ACC112 (cell line): ENCODE measurements around the gene CREM.

Experiments
- H2AFZ ChIP-seq: fragments of 200-600 bp; sonication (generic); one replicate; pipeline ENCODE4 v1.6.0; 2017; ENCODE audit warnings: antibody characterized with exemption, low read length; ENCODE audit not compliant: unreplicated experiment
- H3K27ac ChIP-seq: fragments of 200-600 bp; sonication (generic); 2 replicates; pipeline ENCODE4 v1.5.1; 2014; ENCODE audit warnings: low read depth, mild to moderate bottlenecking, antibody characterized with exemption, low read length, moderate library complexity
- H3K27me3 ChIP-seq: fragments of 200-600 bp; sonication (generic); 2 replicates; pipeline ENCODE4 v1.6.1; 2014; ENCODE audit warnings: mild to moderate bottlenecking, antibody characterized with exemption, low read length, moderate library complexity, mixed read lengths; ENCODE audit not compliant: insufficient read depth
- H3K36me3 ChIP-seq: fragments of 200-600 bp; sonication (generic); 2 replicates; pipeline ENCODE4 v1.6.1; 2016; ENCODE audit warnings: mild to moderate bottlenecking, antibody characterized with exemption, low read length, moderate library complexity, mixed read lengths; ENCODE audit not compliant: insufficient read depth
- H3K4me1 ChIP-seq: fragments of 200-600 bp; sonication (generic); one replicate; pipeline ENCODE4 v1.6.1; 2016; ENCODE audit warnings: low read length, mixed read lengths; ENCODE audit not compliant: insufficient read depth, unreplicated experiment, control insufficient read depth
- H3K4me3 ChIP-seq: fragments of 200-600 bp; sonication (generic); 2 replicates; pipeline ENCODE4 v1.5.1; 2014; ENCODE audit warnings: mild to moderate bottlenecking, low read depth, low read length
- H3K79me2 ChIP-seq: fragments of 200-600 bp; sonication (generic); one replicate; pipeline ENCODE4 v1.6.0; 2016; ENCODE audit warnings: low read length; ENCODE audit not compliant: control insufficient read depth, unreplicated experiment, insufficient read depth

Gene CREM

DNA sequence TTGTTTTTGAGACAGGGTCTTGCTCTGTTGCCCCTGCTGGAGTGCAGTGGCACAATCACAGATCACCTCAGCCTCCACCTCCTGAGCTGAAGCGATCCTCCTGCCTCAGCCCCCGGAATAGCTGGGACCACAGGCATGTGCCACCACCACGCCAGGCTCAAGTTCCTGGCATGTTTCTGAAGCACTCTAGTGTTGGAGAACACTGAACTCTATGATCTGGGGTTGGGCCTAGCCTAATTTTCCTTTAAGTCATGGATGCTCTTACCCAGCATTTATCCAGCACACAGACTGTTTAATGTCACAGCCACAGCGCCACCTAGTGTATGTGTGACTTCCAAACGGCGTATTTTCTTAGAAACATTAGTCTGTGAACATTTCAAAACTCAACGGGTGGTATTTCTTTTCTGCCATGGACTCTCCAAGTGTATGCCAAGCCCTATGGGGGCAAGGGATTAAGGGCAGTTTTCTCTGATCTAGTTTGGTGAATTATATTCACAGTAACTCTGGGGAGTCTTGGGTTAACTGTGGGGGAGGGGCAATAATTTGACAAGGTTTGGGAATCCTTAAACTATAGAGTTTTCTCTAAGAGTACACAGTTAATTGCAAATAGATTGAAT is 91.8 kb downstream of the CREM start:
- peaks cover 4% of the 10 kb centered on the region for H3K4me1 ChIP-seq
- H3K79me2 ChIP-seq = no peaks in the 10 kb centered on the region
- H3K27ac ChIP-seq = no peak overlapping the region
- H3K27me3 ChIP-seq = no peaks in the 10 kb centered on the region
- H2AFZ ChIP-seq = no peak overlapping the region
- H3K4me3 ChIP-seq = no peak overlapping the region
- no peaks in the 10 kb centered on the region for H3K36me3 ChIP-seq

DNA sequence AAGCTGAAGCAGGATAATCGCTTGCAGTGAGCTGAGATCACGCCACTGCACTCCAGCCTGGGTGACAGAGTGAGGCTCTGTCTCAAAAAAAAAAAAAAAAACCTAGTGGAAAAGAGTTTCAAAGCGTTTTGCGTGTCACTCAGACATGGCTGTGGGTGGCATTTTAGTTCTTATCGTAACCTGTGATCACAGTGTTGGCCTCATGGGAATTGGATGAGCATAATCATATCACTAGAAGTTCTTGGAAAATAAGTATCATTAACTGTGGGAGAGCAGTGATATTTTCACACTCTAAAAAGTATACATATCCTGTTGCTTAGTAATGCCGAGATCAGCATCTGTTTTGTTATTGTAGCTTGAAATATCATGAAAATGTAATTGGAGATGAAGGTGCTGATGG is 92.6 kb downstream of the CREM start:
- H2AFZ ChIP-seq = no peak overlapping the region
- no peaks in the 10 kb centered on the region for H3K27me3 ChIP-seq
- H3K79me2 ChIP-seq = no peaks in the 10 kb centered on the region
- H3K4me3 ChIP-seq = no peak overlapping the region
- H3K27ac ChIP-seq = no peak overlapping the region
- no peaks in the 10 kb centered on the region for H3K36me3 ChIP-seq
- peaks cover 4% of the 10 kb centered on the region for H3K4me1 ChIP-seq

DNA sequence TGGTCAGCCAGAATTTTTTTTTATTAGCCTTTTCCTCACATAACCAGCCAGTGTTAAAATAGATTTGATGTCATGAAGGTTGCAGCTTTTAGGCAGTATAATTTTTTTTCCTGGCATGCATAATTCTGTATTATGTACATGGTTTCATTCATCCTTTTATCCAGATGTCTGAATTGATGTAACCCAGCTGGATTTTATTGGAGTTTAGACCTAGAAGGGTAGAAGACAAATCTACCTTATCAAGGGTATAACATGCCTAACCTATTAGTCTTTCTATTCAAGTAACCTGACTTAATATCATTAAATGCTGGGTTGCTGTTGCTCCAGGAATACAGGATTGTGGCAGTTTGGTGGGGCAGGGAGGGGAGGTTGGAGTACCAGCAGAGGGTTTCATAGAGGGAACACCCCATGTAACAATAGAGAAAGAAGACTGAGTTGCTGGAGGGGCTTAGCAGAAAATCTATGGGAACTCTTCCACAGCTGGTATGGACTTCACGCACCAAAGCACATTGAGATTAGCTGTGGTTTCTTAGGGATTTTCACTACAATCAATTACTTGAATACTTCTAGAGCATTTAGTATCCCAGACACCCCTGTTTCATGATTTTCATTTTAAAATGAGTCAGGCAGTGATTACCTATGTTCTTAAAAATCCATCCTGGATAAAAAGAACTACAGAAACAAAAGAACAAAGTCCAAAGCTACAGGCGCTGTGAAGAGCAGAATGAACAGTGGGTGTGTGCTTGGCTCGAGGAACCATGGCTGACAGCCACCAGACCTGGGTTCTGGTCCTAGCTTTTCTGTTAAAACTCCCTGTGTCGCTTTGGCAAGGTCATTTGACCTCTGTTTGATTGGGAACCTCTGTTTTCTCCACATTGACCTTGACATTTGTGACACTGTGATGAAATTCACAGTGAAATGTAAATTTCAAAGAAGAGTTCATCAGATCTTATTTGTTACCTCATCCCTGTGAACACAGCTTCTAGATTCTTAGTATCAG is 93.5 kb downstream of the CREM start:
- H2AFZ ChIP-seq = peak overlapping the region; percentile 42
- H3K79me2 ChIP-seq = no peaks in the 10 kb centered on the region
- H3K27me3 ChIP-seq = no peaks in the 10 kb centered on the region
- no peak overlapping the region for H3K4me3 ChIP-seq
- H3K27ac ChIP-seq = no peak overlapping the region
- peaks cover 4% of the 10 kb centered on the region for H3K4me1 ChIP-seq
- no peaks in the 10 kb centered on the region for H3K36me3 ChIP-seq

DNA sequence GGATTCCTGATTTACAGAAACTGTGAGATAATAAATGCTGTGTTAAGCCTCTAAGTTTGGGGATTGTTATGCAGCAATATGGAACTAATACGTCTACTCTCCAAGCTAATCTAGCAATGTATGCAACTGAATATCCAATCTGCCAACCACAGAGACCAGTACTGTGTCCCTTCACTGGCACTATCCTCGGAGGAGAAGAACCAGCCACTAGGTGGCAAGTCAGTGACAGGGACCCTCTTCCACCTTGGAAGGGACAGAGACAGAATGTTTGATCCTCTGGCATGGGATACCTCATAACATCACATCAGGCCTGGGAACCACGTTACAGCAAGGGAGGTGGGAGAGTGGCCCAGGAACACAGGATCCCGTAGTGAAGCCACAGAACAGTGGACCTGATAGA is 96.4 kb downstream of the CREM start:
- Histone ChIP-seq H3K27me3 (no peaks in the 10 kb centered on the region), H3K4me1 (no peaks in the 10 kb centered on the region), H3K36me3 (no peaks in the 10 kb centered on the region), H3K4me3 (no peak overlapping the region), H2AFZ (no peak overlapping the region), H3K79me2 (no peaks in the 10 kb centered on the region), H3K27ac (no peak overlapping the region)

DNA sequence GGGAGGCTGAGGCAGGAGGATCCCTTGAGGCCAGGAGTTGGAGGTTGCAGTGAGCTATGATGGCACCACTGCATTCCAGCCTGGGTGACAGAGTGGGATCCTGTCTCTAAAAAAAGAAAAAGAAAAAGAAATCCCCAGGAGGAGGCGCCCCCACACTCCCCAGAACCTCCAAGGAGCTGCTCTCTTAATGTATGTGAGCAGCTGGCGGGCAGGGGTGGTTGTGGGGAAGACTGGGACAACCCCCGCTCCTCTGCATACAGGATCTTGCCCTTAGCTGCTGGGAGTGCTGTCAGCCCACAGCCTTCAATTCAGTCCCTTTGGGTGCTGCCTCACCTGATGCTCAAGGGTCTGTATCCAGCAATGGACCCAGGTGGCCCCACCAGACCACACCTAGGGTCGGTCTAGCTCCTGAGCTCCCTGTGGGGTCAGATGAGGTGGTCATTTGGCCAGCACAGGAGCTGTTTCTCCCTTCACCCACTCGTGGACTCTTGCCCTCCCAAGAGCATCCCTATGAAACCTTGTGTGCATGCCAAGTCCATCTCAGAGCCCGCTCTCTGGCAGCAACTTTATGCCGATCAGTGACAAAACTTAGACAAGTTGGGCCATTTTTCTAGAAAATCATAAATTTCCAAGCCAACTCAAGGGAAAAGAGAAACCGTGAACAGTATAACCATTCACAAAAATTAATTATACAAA is 97.5 kb downstream of the CREM start:
- H2AFZ ChIP-seq = no peak overlapping the region
- no peaks in the 10 kb centered on the region for H3K27me3 ChIP-seq
- H3K36me3 ChIP-seq = no peaks in the 10 kb centered on the region
- H3K79me2 ChIP-seq = no peaks in the 10 kb centered on the region
- H3K4me1 ChIP-seq = no peaks in the 10 kb centered on the region
- no peak overlapping the region for H3K27ac ChIP-seq
- H3K4me3 ChIP-seq = no peak overlapping the region

DNA sequence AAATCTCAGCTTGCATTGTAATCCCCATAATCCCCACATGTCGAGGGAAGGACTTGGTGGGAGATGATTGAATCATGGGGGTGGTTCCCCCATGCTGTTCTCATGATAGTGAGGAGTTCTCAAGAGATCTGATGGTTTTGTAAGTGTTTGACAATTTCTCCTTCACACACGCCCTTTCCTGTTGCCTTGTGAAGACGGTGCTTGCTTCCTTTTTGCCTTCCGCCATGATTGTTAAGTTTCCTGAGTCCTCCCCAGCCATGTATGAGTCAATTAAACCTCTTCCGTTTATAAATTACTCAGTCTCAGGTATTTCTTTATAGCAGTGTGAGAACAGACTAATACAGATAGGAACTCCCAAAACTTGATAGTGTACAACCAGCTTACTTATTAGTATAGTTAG is 98.6 kb downstream of the CREM start:
- H3K4me1 ChIP-seq = no peaks in the 10 kb centered on the region
- no peaks in the 10 kb centered on the region for H3K79me2 ChIP-seq
- H2AFZ ChIP-seq = no peak overlapping the region
- no peaks in the 10 kb centered on the region for H3K36me3 ChIP-seq
- no peak overlapping the region for H3K27ac ChIP-seq
- H3K27me3 ChIP-seq = no peaks in the 10 kb centered on the region
- H3K4me3 ChIP-seq = no peak overlapping the region

DNA sequence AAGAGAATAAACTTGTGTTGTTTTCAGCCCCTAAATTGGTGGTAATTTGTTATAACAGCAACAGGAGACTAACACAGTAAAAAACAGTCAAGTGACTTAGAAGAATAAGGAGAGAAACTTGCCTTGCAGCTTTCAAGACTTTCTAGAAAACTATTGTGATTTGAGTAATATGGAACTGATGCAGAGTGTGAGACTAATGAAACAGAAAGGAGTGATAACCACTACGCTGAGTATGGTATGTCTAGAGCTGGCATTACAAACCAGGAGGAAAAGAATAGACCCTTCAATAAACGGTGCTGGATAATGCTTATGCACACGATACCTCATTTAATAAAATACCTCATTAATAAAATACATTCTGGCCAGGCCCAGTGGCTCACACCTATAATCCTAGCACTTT is 99.9 kb downstream of the CREM start:
- Histone ChIP-seq H2AFZ (no peak overlapping the region), H3K36me3 (no peaks in the 10 kb centered on the region), H3K79me2 (no peaks in the 10 kb centered on the region), H3K4me1 (no peaks in the 10 kb centered on the region), H3K27me3 (no peaks in the 10 kb centered on the region), H3K27ac (no peak overlapping the region), H3K4me3 (no peak overlapping the region)

DNA sequence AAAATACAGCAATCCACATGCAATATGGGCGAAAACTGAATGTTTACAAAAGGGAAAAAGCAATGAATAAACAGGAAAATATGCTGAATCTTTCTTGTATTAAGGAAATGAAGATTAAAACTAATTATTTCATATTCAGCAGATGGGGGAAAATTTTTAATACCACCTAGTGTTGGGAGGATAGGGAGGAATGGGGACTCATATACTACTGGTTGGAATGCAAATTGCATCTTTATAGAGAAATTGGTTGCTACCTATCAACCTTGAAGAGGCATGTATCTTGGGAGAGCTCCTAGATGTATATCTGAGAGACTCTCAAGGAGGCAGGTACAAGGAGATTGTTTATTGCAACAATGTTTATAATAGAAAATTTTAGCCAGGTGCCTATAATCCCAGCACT is 101.4 kb downstream of the CREM start:
- no peaks in the 10 kb centered on the region for H3K4me1 ChIP-seq
- H3K27me3 ChIP-seq = no peaks in the 10 kb centered on the region
- no peaks in the 10 kb centered on the region for H3K36me3 ChIP-seq
- no peaks in the 10 kb centered on the region for H3K79me2 ChIP-seq
- H3K27ac ChIP-seq = no peak overlapping the region
- H3K4me3 ChIP-seq = no peak overlapping the region
- H2AFZ ChIP-seq = no peak overlapping the region

DNA sequence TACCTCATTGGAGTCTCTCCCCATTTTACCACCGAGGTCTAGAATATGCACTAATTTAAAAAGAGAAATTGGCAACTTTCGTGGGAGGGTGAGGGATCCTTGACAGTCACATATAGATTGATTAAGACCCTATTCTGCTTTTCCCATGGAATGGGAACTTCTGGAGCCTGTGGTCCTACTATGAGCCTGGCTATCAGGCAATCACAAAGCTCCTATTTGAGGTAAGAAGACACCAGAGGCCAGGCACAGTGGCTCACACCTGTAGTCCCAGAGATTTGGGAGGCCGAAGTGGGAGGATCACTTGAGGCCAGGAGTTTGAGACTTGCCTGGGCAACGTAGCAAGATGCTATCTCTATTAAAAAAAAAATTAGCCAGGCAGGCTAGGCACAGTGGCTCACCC is 105.0 kb downstream of the CREM start:
- H3K27me3 ChIP-seq = no peaks in the 10 kb centered on the region
- no peak overlapping the region for H3K27ac ChIP-seq
- no peaks in the 10 kb centered on the region for H3K36me3 ChIP-seq
- no peaks in the 10 kb centered on the region for H3K79me2 ChIP-seq
- no peaks in the 10 kb centered on the region for H3K4me1 ChIP-seq
- no peak overlapping the region for H2AFZ ChIP-seq
- no peak overlapping the region for H3K4me3 ChIP-seq

DNA sequence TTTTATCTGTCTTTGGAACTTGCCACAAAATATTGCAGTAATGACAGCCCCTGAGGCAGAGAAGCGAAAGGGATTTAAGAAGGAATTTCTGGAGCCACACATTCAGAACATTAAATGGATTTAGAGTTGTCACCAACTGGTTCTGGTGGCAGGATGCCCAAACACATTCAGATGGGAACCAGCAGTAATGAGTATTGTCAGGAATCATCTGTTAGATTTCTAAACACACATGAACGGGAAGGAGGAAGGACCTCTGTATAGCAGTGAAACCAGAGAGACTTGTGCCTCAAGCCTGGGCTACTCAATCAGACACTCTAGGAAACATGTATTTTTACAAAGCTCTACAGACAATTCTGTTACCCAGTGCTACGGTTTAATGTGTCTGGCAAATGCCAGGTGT is 105.9 kb downstream of the CREM start:
- no peak overlapping the region for H3K4me3 ChIP-seq
- H3K27ac ChIP-seq = no peak overlapping the region
- no peaks in the 10 kb centered on the region for H3K27me3 ChIP-seq
- H3K36me3 ChIP-seq = no peaks in the 10 kb centered on the region
- H3K4me1 ChIP-seq = no peaks in the 10 kb centered on the region
- no peak overlapping the region for H2AFZ ChIP-seq
- H3K79me2 ChIP-seq = no peaks in the 10 kb centered on the region
